GM18858 (cell line): ENCODE data around the gene FBLN5.

Source experiments
- ATAC-seq: cut with Tn5 transposase; IDR thresholded peaks from one replicate; pipeline ENCODE4 v1.9.1; 2021; ENCODE audit not compliant: unreplicated experiment

Gene FBLN5, protein sequence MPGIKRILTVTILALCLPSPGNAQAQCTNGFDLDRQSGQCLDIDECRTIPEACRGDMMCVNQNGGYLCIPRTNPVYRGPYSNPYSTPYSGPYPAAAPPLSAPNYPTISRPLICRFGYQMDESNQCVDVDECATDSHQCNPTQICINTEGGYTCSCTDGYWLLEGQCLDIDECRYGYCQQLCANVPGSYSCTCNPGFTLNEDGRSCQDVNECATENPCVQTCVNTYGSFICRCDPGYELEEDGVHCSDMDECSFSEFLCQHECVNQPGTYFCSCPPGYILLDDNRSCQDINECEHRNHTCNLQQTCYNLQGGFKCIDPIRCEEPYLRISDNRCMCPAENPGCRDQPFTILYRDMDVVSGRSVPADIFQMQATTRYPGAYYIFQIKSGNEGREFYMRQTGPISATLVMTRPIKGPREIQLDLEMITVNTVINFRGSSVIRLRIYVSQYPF

DNA sequence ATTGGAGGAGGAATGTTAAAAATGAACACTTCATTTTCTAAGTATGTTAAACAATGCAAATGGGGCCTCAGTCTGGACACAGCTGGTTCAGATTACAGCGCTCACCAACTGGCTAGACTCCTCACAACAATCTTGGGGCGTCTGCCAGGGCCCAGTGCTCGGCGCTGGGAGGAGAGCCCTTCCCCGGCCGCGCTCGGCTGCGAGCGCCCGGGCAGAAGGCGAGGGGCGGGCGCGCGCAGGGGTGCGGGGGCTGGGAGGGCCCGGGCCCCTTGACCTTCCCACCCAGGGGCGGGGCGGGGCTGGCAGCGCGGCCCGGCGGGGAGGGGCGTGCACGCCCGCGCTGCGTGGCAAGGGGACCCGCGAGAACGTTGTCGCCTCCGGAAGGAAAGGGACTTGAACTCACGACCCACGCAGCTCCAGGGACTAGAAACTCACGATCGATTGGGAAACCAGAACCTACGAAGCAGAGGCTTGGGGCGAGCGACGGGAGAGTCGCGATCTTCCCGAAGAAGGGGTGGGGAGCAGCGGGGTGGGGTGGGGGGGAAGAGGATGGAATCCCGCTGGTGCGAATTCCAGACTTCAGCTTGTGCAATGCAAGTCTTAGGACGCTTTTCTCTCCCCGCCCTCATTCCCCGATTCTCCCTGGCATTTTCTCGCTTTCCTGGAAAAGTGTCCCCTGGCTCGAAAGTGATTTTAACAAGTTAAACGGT lies at the start of gene FBLN5:
Gene FBLN5, minus strand, starts transcription at position 220 of the 710 bp plus-strand sequence. CDS start 465 bp downstream, outside the sequence.
- no peak for ATAC-seq

GRCh38 chr14:91996948-91997371 lies 49.5 kb upstream of the FBLN5 start:
- ATAC-seq = no peak

DNA sequence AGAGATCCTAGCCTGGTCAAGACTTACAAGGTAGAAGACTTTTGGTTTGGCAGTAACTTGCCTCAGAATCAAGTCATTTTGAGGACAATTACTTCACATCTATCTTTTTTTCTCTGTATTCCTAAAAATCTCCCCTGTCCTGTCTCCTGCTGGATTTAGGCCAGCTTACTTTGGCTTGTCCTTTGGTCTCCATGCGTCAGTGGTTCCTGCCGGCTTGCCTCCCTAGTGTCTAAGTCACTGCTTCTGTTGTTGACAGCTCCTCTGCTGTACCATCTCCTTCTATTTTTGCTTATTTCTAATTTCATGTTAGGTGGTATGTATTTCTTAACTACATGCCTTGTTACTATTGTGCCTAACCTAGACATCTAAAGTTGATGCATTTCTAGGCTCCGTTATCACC lies 39.7 kb upstream of the FBLN5 start:
- ATAC-seq = no peak

DNA sequence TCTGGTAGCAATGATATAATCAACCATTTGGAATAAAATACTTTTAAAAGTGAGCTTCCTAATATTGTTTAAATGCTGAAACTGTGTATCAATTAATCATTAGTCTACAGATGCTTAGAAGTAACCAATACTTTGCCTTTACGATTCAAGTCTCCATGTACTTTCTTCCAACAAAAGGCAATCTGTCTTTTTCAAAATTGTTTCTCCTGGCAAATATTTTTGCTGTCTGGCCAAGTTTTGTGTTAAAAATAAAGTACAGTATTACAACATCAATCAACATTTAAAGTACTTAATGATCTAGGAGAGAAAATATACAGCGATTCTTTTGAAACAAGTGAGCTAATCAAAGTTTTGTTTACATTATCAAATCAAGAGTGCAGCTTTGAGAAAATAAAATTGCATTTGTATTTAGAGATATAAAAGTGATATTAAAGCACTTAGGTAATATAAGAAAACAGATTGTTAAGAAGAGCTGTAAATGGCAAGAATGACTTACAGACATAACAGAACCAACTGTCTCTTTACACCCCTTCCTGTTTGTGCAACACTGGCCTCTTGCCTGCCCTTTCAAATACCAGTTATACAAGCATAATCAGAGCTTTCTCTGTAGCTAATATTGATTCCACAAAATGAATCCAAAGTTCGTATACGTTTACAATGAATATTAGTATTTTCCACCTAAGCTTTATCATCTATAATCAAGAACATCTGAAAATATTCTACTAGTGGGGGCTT lies 38.2 kb upstream of the FBLN5 start:
- ATAC-seq = no peak

DNA sequence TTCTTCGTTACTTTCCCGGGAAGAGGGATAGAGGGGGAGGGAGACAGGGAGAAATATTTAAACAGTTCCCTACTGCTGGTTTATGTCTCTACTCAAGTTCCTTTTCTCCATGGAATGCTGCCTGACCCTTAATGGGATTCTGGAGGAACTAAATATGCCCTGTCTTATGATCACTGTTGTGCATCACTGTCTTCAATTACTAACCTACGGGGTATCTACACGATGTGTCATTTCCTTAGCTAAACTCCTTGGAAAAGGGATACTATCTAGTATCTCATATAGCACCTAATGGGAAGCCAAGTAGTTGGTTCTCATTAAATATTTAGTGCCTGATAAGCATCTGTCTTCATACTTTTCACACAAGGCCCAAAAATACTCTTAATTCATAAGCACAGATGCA lies 37.5 kb upstream of the FBLN5 start:
- ATAC-seq = no peak

DNA sequence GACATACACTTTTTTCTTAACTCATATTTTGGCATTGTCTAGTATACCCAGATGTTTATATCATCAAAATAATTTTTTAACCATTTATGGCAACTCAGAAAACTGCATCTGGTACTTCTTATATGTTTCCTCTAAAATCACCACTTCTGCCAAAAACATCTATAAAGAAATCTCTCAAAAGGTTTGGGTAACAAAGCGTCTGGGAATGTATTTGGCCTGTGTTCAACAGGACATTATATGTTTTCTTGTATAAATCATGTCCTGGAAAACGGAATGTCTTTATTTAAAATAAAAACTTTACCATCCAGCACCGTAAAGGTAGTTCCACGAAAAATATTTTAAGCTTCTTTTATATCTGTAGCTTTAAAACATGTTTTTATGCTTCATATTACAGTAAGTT lies 36.1 kb upstream of the FBLN5 start:
- no peak for ATAC-seq

GRCh38 chr14:91980157-91980556 lies 32.7 kb upstream of the FBLN5 start:
- ATAC-seq = no peak

DNA sequence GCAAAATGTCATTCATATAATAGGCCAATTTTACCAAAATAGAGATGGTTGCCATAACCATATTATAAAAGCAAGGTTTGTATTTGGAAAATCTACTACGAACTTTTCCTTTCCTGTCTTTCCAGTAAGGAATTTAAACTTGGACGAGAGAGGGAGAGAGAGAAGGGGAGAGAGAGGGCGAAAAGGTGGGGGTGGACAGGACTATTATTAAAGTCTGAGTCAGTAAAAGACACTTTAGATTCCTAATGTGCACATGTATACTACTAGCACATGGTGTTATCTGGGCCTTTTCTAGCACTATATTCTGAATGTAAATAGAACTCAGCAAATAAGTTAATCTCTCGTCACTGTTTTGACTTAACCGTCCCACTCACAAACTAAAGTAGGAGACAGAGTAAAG lies 30.4 kb upstream of the FBLN5 start:
- ATAC-seq = no peak

DNA sequence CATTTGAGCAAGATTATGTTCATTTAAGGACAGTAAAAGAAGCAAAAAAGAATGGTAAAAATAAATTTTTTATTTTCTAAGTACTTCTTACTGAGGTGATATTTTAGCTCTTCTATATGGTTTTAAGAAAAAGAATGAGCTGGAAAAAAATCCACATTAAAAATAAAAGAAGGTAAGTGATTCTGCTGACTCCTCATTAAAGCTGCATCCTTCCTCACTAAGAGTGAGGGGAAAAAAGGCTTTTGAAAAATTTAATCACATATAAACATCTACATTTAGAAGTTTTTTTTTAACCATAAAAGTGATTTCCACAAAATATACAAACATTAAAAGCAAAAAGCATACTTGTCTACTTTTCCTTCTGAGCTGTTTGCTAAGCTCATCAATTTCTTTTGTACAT lies 28.3 kb upstream of the FBLN5 start:
- no peak for ATAC-seq

GRCh38 chr14:91971188-91971778 lies 23.8 kb upstream of the FBLN5 start:
- ATAC-seq = no peak

GRCh38 chr14:91968280-91968679 lies 20.8 kb upstream of the FBLN5 start:
- ATAC-seq = no peak

DNA sequence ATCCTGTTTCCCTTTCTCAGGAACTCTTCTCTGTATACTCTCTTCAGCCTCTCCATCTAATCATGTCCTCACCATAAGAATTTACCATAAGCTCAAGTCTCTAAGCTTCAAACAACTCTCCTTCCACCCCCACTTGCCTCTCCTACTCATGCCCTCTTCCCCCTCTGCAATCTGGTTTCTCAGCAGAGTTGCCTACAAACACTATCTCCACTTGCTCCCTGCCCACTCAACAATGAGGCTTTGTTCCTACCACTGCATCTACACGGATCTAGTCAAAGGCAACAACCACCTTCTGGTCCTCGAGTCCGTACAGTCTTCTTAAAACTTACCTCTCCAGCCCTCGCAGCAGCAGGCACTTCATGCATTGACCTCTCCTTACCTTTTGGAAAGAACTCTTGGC lies 17.2 kb upstream of the FBLN5 start:
- no peak for ATAC-seq

DNA sequence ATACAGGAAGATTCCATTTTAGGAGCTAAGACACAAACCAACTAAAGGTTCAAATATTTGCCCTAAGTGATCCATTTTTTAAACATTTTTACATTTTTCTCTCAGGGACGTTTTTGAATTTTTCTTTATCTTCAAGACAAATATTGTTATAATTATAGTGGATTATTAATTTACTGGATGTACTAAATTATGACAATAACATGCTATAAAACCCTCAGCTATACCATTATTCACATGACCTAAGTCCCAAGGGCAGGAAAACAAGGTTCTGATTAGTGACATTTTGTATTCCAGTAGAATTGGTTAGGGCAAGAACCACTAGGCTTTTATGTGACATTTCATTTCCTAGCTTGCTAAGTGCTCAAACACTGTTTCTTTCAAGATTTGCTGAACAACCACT lies 16.5 kb upstream of the FBLN5 start:
- ATAC-seq = no peak

DNA sequence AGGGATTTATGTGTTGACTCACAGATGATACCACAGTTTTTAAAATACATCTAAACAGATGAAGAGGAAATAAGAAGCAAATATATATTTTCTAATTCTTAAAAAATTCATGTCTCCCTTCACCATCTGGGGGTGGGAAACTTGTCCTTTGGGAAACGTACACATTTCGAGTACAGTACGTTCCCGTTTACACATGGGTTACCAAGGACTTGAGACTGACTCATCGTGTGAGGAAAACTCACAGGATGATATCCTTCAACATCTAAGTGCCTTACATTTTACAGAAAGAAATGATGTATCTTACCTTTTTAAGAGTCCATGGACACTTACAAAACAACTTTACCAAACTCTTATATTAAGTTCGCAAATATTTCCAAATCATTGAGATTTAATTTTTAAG lies 16.0 kb upstream of the FBLN5 start:
- no peak for ATAC-seq

- ATAC-seq = no peak
These were observed 14.1 kb upstream of the FBLN5 start for GRCh38 chr14:91961297-91962220.

DNA sequence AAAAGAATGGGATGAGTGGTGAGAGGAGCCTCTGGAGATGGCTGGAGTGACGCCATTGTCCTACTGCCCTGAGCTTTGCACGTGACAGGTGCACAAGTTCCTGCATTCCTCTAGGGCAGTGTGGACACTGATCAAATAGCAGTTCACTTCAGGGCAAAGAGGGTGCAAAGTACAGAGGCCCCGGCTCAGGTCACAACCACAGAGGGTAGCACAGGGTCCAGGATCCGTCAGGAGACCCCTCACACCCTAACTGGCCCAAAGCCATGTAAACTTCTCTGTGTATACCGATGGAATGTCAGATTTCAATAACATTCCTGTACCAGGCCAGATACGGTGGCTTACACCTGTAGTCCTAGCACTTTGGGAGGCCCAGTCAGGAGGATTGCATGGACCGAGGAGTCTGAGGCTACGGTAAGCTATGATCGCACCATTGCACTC lies 10.4 kb upstream of the FBLN5 start:
- no peak for ATAC-seq

DNA sequence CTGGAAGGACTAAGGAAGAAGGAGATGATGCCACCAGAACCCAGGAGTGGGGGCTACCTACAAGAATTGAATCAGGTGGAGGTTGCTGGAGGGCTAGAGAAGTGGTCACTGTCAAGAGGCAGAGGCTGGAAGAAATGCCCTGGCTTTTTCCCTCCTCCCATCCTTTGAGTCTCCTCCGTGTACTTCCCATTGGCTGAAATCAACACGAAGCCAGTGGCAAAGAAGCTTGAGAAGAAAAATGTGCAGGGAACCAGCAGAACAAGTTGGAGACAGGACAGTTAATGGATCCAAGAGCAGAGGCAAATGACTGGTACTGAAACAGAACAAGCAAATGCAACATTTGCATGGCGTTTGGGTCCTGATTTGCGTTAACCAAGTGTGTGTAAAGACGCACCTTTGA lies 9.1 kb upstream of the FBLN5 start:
- no peak for ATAC-seq

GRCh38 chr14:91955168-91955567 lies 7.7 kb upstream of the FBLN5 start:
- no peak for ATAC-seq

DNA sequence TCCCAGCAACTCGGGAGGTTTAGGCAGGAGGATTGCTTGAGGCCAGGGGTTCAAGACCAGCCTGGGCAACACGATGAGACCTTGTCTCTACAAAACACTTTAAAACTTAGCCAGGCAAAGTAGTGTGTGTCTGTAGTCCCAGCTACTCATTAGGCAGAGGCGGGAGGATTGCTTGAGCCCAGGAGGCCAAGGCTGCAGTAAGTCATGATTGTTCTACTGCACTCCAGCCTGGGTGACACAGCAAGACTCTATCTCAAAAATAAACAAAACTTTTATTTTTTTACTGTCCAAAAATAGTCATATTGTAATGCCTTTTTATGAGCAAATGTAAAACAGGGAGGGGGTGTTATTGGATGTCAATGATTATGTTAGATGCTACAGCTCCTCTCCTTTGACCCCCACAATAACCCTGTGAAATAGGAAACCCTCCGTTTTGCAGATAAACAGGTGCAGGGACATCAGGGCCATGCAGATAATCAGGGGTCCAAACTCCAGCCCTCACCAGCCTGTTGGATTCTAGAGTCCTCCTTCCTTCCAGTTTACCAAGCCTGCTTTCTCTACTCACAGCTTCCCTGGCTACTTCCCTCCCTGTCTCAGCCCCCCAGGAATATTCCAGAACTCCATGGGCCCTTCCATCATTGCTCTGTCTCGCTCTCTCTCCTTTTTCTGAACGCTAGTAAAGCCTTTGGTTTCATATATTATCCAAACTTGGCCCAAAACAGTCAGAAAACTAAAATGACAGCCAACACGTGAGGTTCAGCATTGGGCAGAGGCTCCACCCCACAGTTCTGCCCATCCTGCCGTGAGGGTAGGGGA lies 5.9 kb upstream of the FBLN5 start:
- ATAC-seq = no peak
